GM18858 (cell line): ENCODE results near the gene MCF2L.

ENCODE experiments used
- ATAC-seq: cut with Tn5 transposase; IDR thresholded peaks from one replicate; pipeline ENCODE4 v1.9.1; 2021; ENCODE audit not compliant: unreplicated experiment

The MCF2L gene

GRCh38 chr13:113013878-113014751 lies 45.1 kb downstream of the MCF2L start:
- no peak for ATAC-seq

DNA sequence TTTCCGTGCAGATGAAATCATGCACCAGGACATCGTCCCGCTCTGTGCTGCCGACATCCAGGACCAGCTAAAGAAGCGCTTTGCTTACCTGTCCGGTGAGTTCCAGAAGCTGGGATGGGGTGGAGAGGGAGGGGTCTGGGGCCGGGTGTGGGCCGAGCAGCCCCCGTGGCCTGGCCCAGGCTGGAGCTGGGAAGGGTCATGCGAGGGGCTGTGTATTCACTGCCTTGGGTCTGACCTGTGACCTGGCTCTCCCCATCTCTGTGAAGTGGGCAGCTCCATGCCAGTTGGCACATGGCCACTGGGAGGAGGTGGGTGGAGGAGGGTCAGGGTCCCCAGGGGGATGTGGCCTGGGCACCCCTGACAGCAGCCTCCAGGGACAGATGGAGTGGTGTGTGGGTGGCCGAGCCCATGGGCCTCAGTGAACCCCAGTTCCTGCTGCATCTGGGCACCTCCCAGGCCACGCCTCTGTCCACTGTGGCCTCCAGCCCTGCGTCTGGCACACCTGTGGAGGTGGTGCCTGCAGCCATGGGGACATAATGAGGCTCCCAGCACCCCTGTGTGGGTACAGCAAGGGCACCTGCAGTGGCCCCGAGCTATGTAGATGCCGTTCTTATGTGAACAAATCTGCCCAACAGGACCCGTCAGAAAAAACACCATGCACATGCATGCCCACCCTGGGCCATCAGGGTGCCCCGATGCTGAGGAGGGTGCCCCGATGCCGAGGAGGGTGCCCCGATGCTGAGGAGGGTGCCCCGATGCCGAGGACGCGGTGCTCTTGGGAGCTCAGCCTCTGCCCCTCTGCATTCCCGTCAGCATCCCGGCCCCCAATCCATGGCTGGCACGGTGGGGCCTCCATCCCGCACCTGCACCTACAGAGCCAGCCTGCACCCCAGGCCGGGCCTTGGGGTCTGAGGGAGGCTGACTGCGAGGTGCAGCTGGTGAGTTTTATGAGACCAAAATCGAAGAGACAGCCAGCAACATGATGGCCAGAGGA lies 46.0 kb downstream of the MCF2L start:
- no peak for ATAC-seq

GRCh38 chr13:113015826-113016525 lies 47.0 kb downstream of the MCF2L start:
- ATAC-seq: no peak

DNA sequence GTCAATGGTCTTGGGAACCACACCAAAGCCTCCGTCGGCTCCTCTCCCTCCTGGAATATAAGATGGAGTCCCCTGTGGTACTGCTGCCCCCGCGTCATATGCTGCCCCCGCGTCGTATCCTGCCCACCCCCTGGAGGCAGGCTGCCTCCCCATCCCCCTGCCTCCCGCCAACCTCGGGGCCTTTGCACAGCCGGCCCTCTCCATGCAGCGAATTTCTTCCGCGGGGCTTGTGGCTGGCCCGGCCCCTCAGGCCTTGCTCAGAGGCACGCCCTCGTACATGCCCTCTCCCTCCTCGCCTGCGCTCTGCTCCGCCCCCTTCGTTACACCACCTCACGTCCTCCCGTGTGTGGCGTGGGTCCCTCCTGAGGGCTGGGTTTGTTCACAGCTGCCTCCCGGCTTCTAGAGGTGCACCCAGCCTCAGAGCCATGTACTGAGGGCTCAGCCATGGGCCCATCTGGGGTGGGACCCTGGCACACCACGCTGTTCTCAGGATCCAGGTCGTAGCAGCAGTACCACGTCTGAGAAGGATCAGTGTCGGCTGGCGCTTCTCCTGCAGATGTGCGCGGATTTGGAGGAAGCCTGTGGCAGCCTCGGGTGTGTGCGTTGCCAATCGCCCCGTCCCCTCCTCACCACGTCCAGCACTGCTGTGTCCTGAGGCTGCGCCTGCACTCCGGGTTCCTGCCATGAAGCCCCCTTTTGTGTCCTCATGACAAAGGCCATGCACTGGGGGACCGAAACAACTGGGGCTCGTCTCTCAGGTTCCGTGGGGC lies 47.7 kb downstream of the MCF2L start:
- ATAC-seq: no peak

GRCh38 chr13:113017506-113018215 lies 48.6 kb downstream of the MCF2L start:
- no peak for ATAC-seq

GRCh38 chr13:113018676-113019465 lies 49.9 kb downstream of the MCF2L start:
- no peak for ATAC-seq

- no peak for ATAC-seq
These were observed 51.5 kb downstream of the MCF2L start for GRCh38 chr13:113020323-113021080.

GRCh38 chr13:113021391-113021790 lies 52.4 kb downstream of the MCF2L start:
- ATAC-seq: no peak

DNA sequence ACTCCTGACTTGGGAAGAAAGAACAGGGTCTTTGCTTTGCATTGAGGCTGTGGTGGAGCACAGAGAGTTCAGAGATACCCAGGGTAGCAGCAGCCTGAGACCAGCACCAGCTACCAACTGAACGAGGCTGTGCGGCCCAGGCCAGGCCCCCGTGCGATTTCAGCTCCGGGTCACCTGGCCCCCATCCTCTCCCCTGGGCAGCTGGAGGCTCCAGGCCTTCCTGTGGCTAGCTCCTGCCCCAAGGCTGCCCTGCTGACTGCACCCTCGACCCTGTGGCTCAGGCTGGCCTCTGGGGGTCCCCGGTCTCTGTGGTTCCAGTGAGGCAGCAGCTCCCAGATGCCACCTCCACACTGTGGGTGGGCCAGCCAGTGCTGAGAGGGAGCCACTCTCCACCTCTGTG lies 52.8 kb downstream of the MCF2L start:
- no peak for ATAC-seq

GRCh38 chr13:113022391-113022744 lies 53.4 kb downstream of the MCF2L start:
- no peak for ATAC-seq

GRCh38 chr13:113022745-113023574 lies 53.9 kb downstream of the MCF2L start:
- ATAC-seq: no peak

DNA sequence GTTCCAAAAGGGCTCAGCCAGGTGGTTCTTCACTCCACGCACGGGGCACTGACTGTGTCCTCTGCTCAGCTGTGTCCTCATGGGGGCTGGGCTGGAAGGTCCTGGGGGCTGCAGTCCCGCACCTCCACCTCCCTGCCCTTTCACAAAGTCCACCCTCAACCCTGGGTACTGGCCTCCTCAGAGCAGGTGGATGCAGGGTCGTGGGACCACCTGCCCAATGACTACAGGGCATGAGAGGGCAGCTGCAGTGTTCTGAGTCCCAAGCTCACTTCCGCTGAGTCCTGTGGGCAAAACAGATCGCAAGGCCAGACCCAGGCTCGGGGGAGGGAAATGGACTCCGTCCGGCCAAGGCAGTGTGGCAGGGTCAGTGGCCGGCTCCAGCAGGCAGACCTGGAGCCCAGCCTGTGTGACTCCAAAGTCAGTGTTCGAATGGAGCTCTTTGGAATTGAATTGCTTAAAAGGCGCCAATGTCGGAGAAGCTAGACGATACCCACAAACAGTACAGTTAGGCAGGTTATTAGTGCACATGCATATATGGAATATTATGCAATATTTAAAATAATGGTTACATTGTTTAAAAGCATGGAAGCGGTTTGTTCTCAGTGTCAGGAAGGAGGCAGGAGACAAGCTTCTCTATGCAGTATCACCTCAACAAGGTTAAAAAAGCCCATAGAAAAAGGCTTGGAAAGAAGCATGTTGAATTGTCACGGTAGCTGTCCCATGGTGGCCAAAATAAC lies 54.8 kb downstream of the MCF2L start:
- no peak for ATAC-seq

GRCh38 chr13:113024466-113024865 lies 55.5 kb downstream of the MCF2L start:
- ATAC-seq: no peak

- ATAC-seq: no peak
These were observed 57.4 kb downstream of the MCF2L start for GRCh38 chr13:113026391-113026910.

- ATAC-seq: no peak
These were observed 58.1 kb downstream of the MCF2L start for GRCh38 chr13:113027095-113027494.

- no peak for ATAC-seq
These were observed 58.6 kb downstream of the MCF2L start for GRCh38 chr13:113027566-113027965.
